Cardiac fibroblast (primary cell): Measurements from ENCODE around the gene BCL10.

ENCODE experiments used
- DNase-seq, 2 donors: peaks; one replicate each; pipeline versions ENCODE4 v3.0.0 to v3.0.0-alpha.2; 2010; ENCODE audit warnings: low read depth in 2 of 2
- H3K4me3 ChIP-seq, 2 donors: replicated peaks in 1 of 2; 1 replicate in 1 of 2; 2 replicates in 1 of 2; pipeline ENCODE4 v1.5.1; 2011; ENCODE audit warnings: low read depth in 2 of 2, low read length in 2 of 2, mild to moderate bottlenecking in 2 of 2, moderate library complexity in 1 of 2
- CTCF ChIP-seq: IDR thresholded peaks from one replicate; pipeline ENCODE4 v1.5.1; 2011; ENCODE audit warnings: low read depth, mild to moderate bottlenecking, low read length, inconsistent platforms

Gene BCL10

GRCh38 chr1:85289848-85290335 lies 13.5 kb upstream of the BCL10 start:
- H3K4me3 ChIP-seq, result no peak overlapping the region
- DNase-seq, result no peak
- TF ChIP-seq CTCF, result no peak

GRCh38 chr1:85289207-85289847 lies 12.9 kb upstream of the BCL10 start:
- peak; percentile 64 to 94 for DNase-seq
- TF ChIP-seq CTCF, result no peak
- no peak overlapping the region for H3K4me3 ChIP-seq

GRCh38 chr1:85284202-85284601 lies 7.8 kb upstream of the BCL10 start:
- TF ChIP-seq CTCF, result no peak
- no peak for DNase-seq
- no peak overlapping the region for H3K4me3 ChIP-seq

- TF ChIP-seq CTCF, result no peak
- no peak for DNase-seq
- no peak overlapping the region for H3K4me3 ChIP-seq
Measured at GRCh38 chr1:85283475-85284199, 7.2 kb upstream of the BCL10 start.

- no peak overlapping the region for H3K4me3 ChIP-seq
- TF ChIP-seq CTCF, result no peak
Measured at GRCh38 chr1:85282424-85282823, 6.0 kb upstream of the BCL10 start.

GRCh38 chr1:85280636-85281035 lies 4.2 kb upstream of the BCL10 start:
- no peak overlapping the region for H3K4me3 ChIP-seq
- DNase-seq, result no peak
- no peak for TF ChIP-seq CTCF

More at GRCh38 chr1:85282424-85282823, 6.0 kb upstream of the BCL10 start:
- no peak for DNase-seq
